ENCODE results near the gene FAM234B. TPM values are rescaled to one million over a fixed set of nuclear protein-coding genes. Genes with fewer than 3 reads are reported as not detected.
A peak's percentile ranks its signal among the peaks of the same experiment; 100 is the strongest.

The FAM234B gene
- total RNA-seq, 2 experiments from 2014 or later: 6.9 to 8.4 TPM

GRCh38 chr12:13087766-13088165, 43.6 kb downstream of the FAM234B start:
- H3K27ac Mint-ChIP-seq: no peak overlapping the region
- H3K27me3 Mint-ChIP-seq: no peaks in the 10 kb centered on the region
- H3K4me1 Mint-ChIP-seq: peaks cover 9% of the 10 kb centered on the region
- no peak for DNase-seq
- H3K4me3 Mint-ChIP-seq: no peak overlapping the region
- no peaks in the 10 kb centered on the region for H3K9me3 Mint-ChIP-seq
- peaks cover 7% of the 10 kb centered on the region for H3K36me3 Mint-ChIP-seq

DNA sequence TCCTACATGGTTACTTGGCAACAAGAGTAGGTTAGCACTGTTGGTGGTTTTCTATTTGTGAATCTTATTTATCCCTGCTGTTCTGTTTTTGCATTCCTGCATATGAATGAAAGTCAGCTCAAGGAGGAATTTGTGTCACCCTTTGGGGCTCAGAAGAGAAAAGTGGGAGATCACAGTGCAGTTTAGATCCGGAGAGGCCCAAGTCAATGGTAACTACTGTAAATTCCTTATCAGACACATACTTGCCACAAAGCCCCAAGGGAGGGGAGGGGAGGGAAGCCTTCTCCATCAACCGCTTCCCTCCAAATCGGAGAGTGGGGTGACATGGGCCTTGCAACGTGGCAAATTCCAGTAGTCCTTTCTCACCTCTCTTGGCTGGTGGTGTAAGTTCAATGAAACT, 44.3 kb downstream of the FAM234B start:
- Mint-ChIP-seq H3K27ac (no peak overlapping the region), H3K36me3 (peaks cover 5% of the 10 kb centered on the region), H3K27me3 (no peaks in the 10 kb centered on the region), H3K9me3 (no peaks in the 10 kb centered on the region), H3K4me1 (peaks cover 9% of the 10 kb centered on the region), H3K4me3 (no peak overlapping the region)
- DNase-seq: no peak

GRCh38 chr12:13090054-13090453, 45.9 kb downstream of the FAM234B start:
- DNase-seq: no peak
- Mint-ChIP-seq H3K27ac (no peak overlapping the region), H3K36me3 (peaks cover 2% of the 10 kb centered on the region), H3K27me3 (no peaks in the 10 kb centered on the region), H3K4me3 (no peak overlapping the region), H3K4me1 (peaks cover 15% of the 10 kb centered on the region), H3K9me3 (no peaks in the 10 kb centered on the region)

GRCh38 chr12:13091832-13092231, 47.7 kb downstream of the FAM234B start:
- Mint-ChIP-seq H3K9me3 (no peaks in the 10 kb centered on the region), H3K27me3 (no peaks in the 10 kb centered on the region), H3K4me3 (no peak overlapping the region), H3K27ac (no peak overlapping the region), H3K36me3 (no peaks in the 10 kb centered on the region), H3K4me1 (peaks cover 8% of the 10 kb centered on the region)
- DNase-seq: no peak

DNA sequence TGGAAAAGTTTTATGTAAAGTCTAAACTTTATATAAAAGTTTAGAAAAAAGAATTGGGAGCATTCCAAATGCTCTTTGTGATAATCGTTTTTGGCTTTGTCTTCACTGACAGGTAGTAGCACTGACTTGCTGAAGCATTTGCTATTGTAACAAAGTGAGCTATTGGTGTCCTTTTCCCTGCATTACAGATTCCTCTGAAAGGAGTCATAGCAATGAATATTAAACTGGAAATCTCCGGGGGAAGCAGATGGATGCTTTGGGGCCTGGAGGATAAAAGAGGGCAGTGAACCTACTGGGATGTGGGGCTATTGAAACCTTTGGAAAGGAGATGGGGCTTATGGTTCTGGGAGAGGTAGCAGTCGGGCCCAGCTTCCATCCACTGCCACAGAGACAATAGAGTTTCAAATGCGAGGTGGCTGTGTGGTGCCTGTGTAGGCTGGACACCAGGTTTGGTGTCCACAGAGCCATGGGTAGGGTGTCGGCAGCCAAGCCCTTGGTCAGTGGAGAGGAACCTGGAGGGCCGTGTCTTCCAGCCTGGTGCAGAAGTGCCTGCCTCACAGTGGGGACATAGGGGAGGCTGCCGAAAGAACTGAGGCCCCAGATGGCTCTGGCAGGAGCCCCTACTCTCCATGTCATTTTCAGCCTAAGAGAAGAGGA, 49.1 kb downstream of the FAM234B start:
- Mint-ChIP-seq H3K27ac (no peak overlapping the region), H3K36me3 (no peaks in the 10 kb centered on the region), H3K9me3 (no peaks in the 10 kb centered on the region), H3K4me3 (no peak overlapping the region), H3K27me3 (no peaks in the 10 kb centered on the region), H3K4me1 (peaks cover 15% of the 10 kb centered on the region)
- DNase-seq: no peak

GRCh38 chr12:13093848-13094220, 49.7 kb downstream of the FAM234B start:
- no peak for DNase-seq
- no peak overlapping the region for H3K27ac Mint-ChIP-seq
- no peaks in the 10 kb centered on the region for H3K27me3 Mint-ChIP-seq
- no peaks in the 10 kb centered on the region for H3K36me3 Mint-ChIP-seq
- peaks cover 20% of the 10 kb centered on the region for H3K4me1 Mint-ChIP-seq
- no peaks in the 10 kb centered on the region for H3K9me3 Mint-ChIP-seq
- no peak overlapping the region for H3K4me3 Mint-ChIP-seq

DNA sequence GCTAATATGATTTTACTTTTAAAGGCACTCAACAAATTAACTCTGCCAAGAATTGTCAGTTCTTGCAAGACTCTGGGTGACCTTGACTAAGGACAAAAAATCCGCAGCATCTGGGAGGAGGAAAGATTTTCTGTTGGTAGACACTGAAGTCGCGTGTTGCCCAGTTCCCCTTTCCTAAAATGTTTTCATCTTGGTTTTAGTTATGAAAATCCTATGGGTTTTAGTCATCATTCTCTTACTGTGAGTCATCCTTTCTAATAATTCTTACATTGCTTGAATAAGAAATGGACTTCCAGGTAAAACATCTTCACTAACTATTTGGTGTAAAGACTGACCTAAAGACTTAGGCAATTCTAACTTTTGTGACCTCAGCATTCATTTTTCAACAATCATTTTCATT, 50.2 kb downstream of the FAM234B start:
- Mint-ChIP-seq H3K4me1 (peaks cover 25% of the 10 kb centered on the region), H3K36me3 (no peaks in the 10 kb centered on the region), H3K27ac (peak overlapping the region; percentile 0), H3K27me3 (no peaks in the 10 kb centered on the region), H3K9me3 (no peaks in the 10 kb centered on the region), H3K4me3 (no peak overlapping the region)
- no peak for DNase-seq

- no peaks in the 10 kb centered on the region for H3K9me3 Mint-ChIP-seq
- H3K36me3 Mint-ChIP-seq: no peaks in the 10 kb centered on the region
- no peak overlapping the region for H3K27ac Mint-ChIP-seq
- H3K4me1 Mint-ChIP-seq: peaks cover 34% of the 10 kb centered on the region
- H3K27me3 Mint-ChIP-seq: no peaks in the 10 kb centered on the region
- no peak overlapping the region for H3K4me3 Mint-ChIP-seq
- no peak for DNase-seq
Measured at GRCh38 chr12:13095266-13095995, 51.2 kb downstream of the FAM234B start.

GRCh38 chr12:13097491-13098011, 53.4 kb downstream of the FAM234B start:
- DNase-seq: no peak
- H3K4me1 Mint-ChIP-seq: peaks cover 48% of the 10 kb centered on the region
- H3K4me3 Mint-ChIP-seq: peak overlapping the region; percentile 52

GRCh38 chr12:13099066-13099843, 55.1 kb downstream of the FAM234B start:
- Mint-ChIP-seq H3K4me3 (peak overlapping the region; percentile 9), H3K27me3 (no peaks in the 10 kb centered on the region), H3K4me1 (peaks cover 48% of the 10 kb centered on the region), H3K9me3 (no peaks in the 10 kb centered on the region), H3K36me3 (no peaks in the 10 kb centered on the region), H3K27ac (peak overlapping the region; percentile 77)
- DNase-seq: no peak

More at GRCh38 chr12:13097491-13098011, 53.4 kb downstream of the FAM234B start:
- no peaks in the 10 kb centered on the region for H3K36me3 Mint-ChIP-seq
- no peaks in the 10 kb centered on the region for H3K27me3 Mint-ChIP-seq
- H3K27ac Mint-ChIP-seq: peak overlapping the region; percentile 63
- H3K9me3 Mint-ChIP-seq: no peaks in the 10 kb centered on the region

DNA sequence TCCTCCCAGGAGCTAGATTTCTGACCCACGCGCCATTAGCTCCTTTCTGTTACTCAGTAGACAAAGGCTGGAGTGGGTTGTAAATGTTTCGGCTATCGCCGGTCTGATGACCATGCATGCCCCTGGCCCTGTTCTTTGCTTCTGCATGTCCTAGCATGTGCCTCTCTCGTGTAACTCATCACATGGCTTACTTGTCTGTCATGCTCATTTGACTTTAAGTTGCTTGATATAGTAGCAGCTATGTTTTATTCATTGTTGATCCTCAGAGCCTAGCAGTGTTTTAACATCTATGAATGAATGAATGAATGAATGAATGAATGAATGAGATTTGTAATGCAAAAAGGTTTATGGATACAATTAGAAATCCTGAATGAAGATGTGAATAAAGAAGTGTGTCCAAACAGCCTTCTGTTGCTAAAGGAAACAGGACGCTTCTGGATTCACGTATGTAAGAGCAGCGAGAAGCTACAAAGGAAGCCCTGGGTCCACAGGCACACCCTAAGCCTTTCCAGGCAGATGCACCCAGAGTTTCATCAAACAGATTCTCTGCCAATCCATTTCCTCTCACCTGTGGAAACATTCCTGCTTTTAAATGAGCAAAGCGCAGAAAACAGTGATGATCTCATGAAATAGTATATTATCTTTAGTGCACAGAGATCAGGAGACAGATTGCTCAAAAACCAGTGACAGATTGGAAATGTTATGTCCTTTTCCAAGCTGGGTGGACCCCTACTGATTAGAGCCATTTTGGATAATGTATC, 55.8 kb downstream of the FAM234B start:
- Mint-ChIP-seq H3K27ac (peak overlapping the region; percentile 84), H3K4me1 (peaks cover 44% of the 10 kb centered on the region), H3K9me3 (no peaks in the 10 kb centered on the region), H3K4me3 (peak overlapping the region; percentile 71), H3K27me3 (no peaks in the 10 kb centered on the region), H3K36me3 (no peaks in the 10 kb centered on the region)
- DNase-seq: no peak

DNA sequence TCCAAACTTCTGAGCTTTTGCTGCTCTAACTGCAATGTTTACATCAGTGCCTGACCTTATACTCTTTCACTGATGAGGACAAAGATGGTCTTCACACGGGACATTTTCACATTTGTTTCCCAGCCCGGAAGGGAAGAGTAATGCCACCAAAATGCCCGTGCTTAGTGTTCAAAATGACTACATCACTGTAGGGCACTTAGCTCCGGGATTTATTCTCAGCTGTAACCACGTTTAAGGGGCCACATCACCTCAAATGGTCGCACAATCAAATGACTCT, 56.4 kb downstream of the FAM234B start:
- H3K4me3 Mint-ChIP-seq: peak overlapping the region; percentile 71
- no peak for DNase-seq
- H3K4me1 Mint-ChIP-seq: peaks cover 44% of the 10 kb centered on the region
- no peaks in the 10 kb centered on the region for H3K36me3 Mint-ChIP-seq
- H3K27ac Mint-ChIP-seq: peak overlapping the region; percentile 84
- no peaks in the 10 kb centered on the region for H3K9me3 Mint-ChIP-seq
- H3K27me3 Mint-ChIP-seq: no peaks in the 10 kb centered on the region

DNA sequence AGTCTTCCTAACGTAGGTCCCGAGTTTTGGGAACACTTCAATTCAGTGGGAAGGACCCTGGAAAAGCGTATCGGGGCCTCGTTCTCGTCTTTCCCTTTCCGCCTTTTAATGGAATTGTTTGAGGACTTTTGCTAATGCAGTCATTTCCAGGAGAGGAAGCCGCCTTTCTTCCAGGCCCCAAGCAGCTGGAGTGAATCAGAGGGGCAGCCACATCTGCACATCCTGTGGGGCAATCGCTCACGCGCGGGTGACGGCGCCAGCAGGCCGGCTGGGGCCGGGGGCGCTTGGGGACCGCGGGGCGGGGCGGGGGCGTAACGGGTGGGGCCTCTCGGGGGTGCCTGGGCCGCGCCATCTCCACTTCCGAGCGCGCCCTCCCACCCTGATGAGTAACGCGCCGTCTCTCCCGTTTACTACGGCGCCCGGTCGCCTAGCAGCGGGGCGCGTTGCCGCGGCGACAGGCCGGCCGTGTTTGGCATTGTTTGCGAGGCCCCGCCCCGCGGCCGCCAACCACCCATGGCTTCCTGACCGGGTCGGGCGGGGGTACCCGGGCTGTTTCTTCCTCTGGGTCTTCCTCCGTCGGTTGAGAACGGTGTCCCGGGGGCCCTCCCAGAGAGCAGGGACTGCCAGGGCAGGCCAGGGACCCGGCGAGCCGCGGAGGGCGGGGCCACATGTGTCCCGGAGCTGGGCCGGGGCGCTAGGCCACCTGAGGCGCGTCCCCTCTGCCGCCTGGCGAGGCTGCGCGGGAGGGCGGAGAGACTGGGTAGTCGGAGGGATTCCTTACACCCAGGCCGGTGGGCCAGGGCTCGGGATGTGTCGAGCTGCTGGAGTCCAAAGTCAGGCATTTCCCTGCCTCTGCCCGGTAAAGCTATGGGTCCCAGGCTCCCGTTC, 56.9 kb downstream of the FAM234B start:
- Mint-ChIP-seq H3K9me3 (no peaks in the 10 kb centered on the region), H3K27me3 (no peaks in the 10 kb centered on the region), H3K4me1 (peaks cover 44% of the 10 kb centered on the region), H3K36me3 (no peaks in the 10 kb centered on the region), H3K27ac (peak overlapping the region; percentile 84), H3K4me3 (peak overlapping the region; percentile 71)
- DNase-seq: peak; percentile 93

GRCh38 chr12:13101821-13102375, 57.7 kb downstream of the FAM234B start:
- Mint-ChIP-seq H3K36me3 (no peaks in the 10 kb centered on the region), H3K4me1 (peaks cover 44% of the 10 kb centered on the region), H3K9me3 (no peaks in the 10 kb centered on the region), H3K27me3 (no peaks in the 10 kb centered on the region), H3K27ac (peak overlapping the region; percentile 77), H3K4me3 (peak overlapping the region; percentile 69)
- DNase-seq: no peak
